Liver (tissue), 9 donors: ENCODE measurements around the gene C1QL1. TPM values are rescaled to one million over a fixed set of nuclear protein-coding genes. Genes with fewer than 3 reads are reported as not detected.

Experiments used
- DNase-seq: peaks from one replicate; pipeline ENCODE4 v3.0.0-alpha.2; 2017; ENCODE audit warnings: low spot score
- H3K27ac ChIP-seq, 2 donors: one replicate each; pipeline ENCODE4 v1.7.0; 2013; ENCODE audit warnings: inconsistent platforms in 2 of 2, low read length in 2 of 2, control low read depth in 1 of 2, low read depth in 1 of 2, mild to moderate bottlenecking in 1 of 2
- H3K27me3 ChIP-seq, 4 donors: one replicate each; pipeline versions ENCODE4 v1.6.1 to v1.7.0; 2013; ENCODE audit warnings: low read length in 3 of 4, inconsistent platforms in 1 of 4, mild to moderate bottlenecking in 1 of 4, moderate library complexity in 1 of 4; ENCODE audit not compliant: control insufficient read depth in 4 of 4, insufficient read depth in 4 of 4
- H3K36me3 ChIP-seq, 4 donors: one replicate each; pipeline versions ENCODE4 v1.6.1 to v1.7.0; 2013; ENCODE audit warnings: low read length in 3 of 4, mild to moderate bottlenecking in 3 of 4, low read depth in 1 of 4, moderate library complexity in 1 of 4; ENCODE audit not compliant: control insufficient read depth in 4 of 4, insufficient read depth in 3 of 4
- H3K4me1 ChIP-seq, 4 donors: one replicate each; pipeline versions ENCODE4 v1.6.1 to v1.7.0; 2013; ENCODE audit warnings: low read length in 3 of 4, mild to moderate bottlenecking in 3 of 4, moderate library complexity in 1 of 4; ENCODE audit not compliant: control insufficient read depth in 4 of 4, insufficient read depth in 4 of 4
- H3K4me3 ChIP-seq, 3 donors: one replicate each; pipeline versions ENCODE4 v1.6.1 to v1.7.0; 2013; ENCODE audit warnings: low read length in 3 of 3, control low read depth in 1 of 3, low read depth in 1 of 3, mild to moderate bottlenecking in 1 of 3
- H3K9ac ChIP-seq, 2 donors: one replicate each; pipeline ENCODE4 v1.7.0; 2013; ENCODE audit warnings: low read length in 2 of 2, mild to moderate bottlenecking in 2 of 2, moderate library complexity in 2 of 2, control low read depth in 1 of 2, low read depth in 1 of 2
- H3K9me3 ChIP-seq, 4 donors: one replicate each; pipeline versions ENCODE4 v1.6.1 to v1.7.0; 2013; ENCODE audit warnings: low read length in 3 of 4; ENCODE audit not compliant: control insufficient read depth in 4 of 4
- EGR1 ChIP-seq, 2 donors: IDR thresholded peaks; 2 replicates each; pipeline ENCODE4 v1.6.1; 2016 to 2018; ENCODE audit warnings: antibody characterized with exemption in 2 of 2, low read depth in 2 of 2
- FOXA1 ChIP-seq: IDR thresholded peaks from 2 replicates; pipeline ENCODE4 v1.6.1; 2016; ENCODE audit warnings: antibody characterized with exemption
- GABPA ChIP-seq, 2 donors: IDR thresholded peaks in 1 of 2; conservative IDR thresholded peaks in 1 of 2; 2 replicates each; pipeline ENCODE4 v1.6.1; 2016; ENCODE audit warnings: antibody characterized with exemption in 2 of 2, mild to moderate bottlenecking in 1 of 2, moderate library complexity in 1 of 2
- HNF4A ChIP-seq, 2 donors: conservative IDR thresholded peaks; 2 replicates each; pipeline ENCODE4 v1.6.1; 2016; ENCODE audit warnings: antibody characterized with exemption in 2 of 2, mild to moderate bottlenecking in 2 of 2
- JUND ChIP-seq, 2 donors: IDR thresholded peaks; 2 replicates each; pipeline ENCODE4 v1.6.1; 2016; ENCODE audit warnings: antibody characterized with exemption in 2 of 2
- RAD21 ChIP-seq, 2 donors: IDR thresholded peaks; 2 replicates each; pipeline ENCODE4 v1.6.1; 2016; ENCODE audit warnings: antibody characterized with exemption in 2 of 2, mild to moderate bottlenecking in 2 of 2
- RXRA ChIP-seq, 2 donors: IDR thresholded peaks; 2 replicates each; pipeline ENCODE4 v1.6.1; 2017 to 2018; ENCODE audit warnings: antibody characterized with exemption in 2 of 2, mild to moderate bottlenecking in 1 of 2
- SP1 ChIP-seq: IDR thresholded peaks from 2 replicates; pipeline ENCODE4 v1.6.1; 2018; ENCODE audit warnings: antibody characterized with exemption, mild to moderate bottlenecking
- TAF1 ChIP-seq: conservative IDR thresholded peaks from 2 replicates; pipeline ENCODE4 v1.6.1; 2016; ENCODE audit warnings: antibody characterized with exemption, mild to moderate bottlenecking
- YY1 ChIP-seq: IDR thresholded peaks from 2 replicates; pipeline ENCODE4 v1.6.1; 2016; ENCODE audit warnings: antibody characterized with exemption, mild to moderate bottlenecking
- WGBS: extraction: QIAGEN DNeasy Blood & Tissue Kit; methylation state at CpG from one replicate; pipeline ENCODE4 v1.1.7; 2013; 5-methylcytosine and 5-hydroxymethylcytosine counted together
- polyA plus RNA-seq, 2 donors: library from polyadenylated mRNA; stranded (reverse) in 1 of 2; unstranded in 1 of 2; fragments of 200-250 nt in 1 of 2; fragments of >200 nt in 1 of 2; fragmentation: Nextera tagmentation in 1 of 2; extraction: Ambion mirVana in 1 of 2; gene quantifications; one replicate each; pipeline versions ENCODE4 v1.2.1 to v1.2.3, GENCODE V29; 2013 to 2015
- total RNA-seq, 2 donors: library from RNA; depleted of rRNA; stranded (reverse); fragments of >200 nt; gene quantifications; one replicate each; pipeline ENCODE4 v1.2.3, GENCODE V29; 2014
- TF ChIP-seq, protein P1 (sequence below): fragments of 150-350 bp; IDR thresholded peaks from 2 replicates; pipeline ENCODE4 v1.5.1; 2017; ENCODE audit warnings: improper control_type of control experiment, low read depth, low read length; ENCODE audit not compliant: missing input control
- TF ChIP-seq, protein P2 (sequence below): IDR thresholded peaks from 2 replicates; pipeline ENCODE4 v1.6.1; 2016; ENCODE audit warnings: antibody characterized with exemption
- TF ChIP-seq, protein P3 (sequence below): IDR thresholded peaks from 2 replicates; pipeline ENCODE4 v1.6.1; 2016; ENCODE audit warnings: antibody characterized with exemption
- TF ChIP-seq, protein P4 (sequence below): IDR thresholded peaks from 2 replicates; pipeline ENCODE4 v1.6.1; 2016; ENCODE audit warnings: antibody characterized with exemption
- donor health status: healthy.
- donor health status: healthy.
- donor health status: healthy.
- donor health status: healthy.
- donor health status: healthy.

The C1QL1 gene
- total and polyA plus RNA-seq, 4 donors: 0.17 to 0.57 (median 0.23) TPM; not detected in 1

DNA sequence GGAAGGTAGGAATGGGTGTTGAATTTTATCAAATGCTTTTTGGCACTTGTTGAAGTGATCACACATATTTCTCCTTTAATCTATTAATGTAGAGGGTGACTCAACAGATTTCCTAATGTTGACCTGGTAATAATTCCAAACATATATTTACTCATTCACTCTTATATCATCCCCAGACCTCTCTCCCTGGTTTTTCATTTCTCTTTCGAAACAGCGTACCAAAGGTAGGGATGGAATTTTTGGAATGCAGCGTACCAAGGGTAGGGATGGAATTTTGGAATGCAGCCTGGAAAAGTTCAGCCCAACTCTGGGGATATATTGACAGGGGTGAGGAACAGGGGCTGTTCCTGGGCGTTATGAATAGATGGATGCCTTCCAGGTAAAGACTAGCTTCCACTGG is 27.8 kb downstream of the C1QL1 start:
- Histone ChIP-seq H3K4me3 (no peak overlapping the region), H3K27ac (no peak overlapping the region), H3K27me3 (no peaks in the 10 kb centered on the region), H3K9me3 (no peaks in the 10 kb centered on the region), H3K36me3 (no peaks in the 10 kb centered on the region), H3K4me1 (no peaks in the 10 kb centered on the region), H3K9ac (no peak overlapping the region)
- peak in 1 of 2 donors; percentile 20 for TF ChIP-seq JUND (IDR thresholded peaks at IDR 0.05)
- TF ChIP-seq, protein P1, sequence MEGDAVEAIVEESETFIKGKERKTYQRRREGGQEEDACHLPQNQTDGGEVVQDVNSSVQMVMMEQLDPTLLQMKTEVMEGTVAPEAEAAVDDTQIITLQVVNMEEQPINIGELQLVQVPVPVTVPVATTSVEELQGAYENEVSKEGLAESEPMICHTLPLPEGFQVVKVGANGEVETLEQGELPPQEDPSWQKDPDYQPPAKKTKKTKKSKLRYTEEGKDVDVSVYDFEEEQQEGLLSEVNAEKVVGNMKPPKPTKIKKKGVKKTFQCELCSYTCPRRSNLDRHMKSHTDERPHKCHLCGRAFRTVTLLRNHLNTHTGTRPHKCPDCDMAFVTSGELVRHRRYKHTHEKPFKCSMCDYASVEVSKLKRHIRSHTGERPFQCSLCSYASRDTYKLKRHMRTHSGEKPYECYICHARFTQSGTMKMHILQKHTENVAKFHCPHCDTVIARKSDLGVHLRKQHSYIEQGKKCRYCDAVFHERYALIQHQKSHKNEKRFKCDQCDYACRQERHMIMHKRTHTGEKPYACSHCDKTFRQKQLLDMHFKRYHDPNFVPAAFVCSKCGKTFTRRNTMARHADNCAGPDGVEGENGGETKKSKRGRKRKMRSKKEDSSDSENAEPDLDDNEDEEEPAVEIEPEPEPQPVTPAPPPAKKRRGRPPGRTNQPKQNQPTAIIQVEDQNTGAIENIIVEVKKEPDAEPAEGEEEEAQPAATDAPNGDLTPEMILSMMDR: no peak
- TF ChIP-seq EGR1 (IDR thresholded peaks at IDR 0.05; ENCODE audit: low read depth in 2 of 2): no peak
- 46% methylated on average over 4 of the region's 4 CpGs for WGBS
- DNase-seq: no peak

DNA sequence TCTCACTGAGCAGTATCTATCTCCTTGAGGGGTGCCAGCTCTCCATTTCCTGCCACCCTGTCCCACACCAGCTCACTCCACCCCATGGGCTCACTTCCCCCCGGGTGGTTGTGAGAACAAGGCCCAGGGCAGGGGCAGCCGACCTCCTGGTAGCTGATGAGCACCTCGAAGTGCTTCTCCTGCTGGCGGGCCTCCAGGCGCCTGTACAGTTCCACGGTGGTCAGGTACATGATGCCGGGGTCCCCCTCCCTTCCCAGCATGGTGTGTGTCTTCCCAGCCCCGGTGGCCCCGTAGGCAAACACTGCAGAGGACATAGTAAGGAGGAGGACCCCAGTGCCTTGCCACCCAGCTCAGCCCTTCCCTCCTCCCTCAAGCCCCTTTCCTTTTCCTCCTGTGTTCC is 33.0 kb downstream of the C1QL1 start:
- H3K4me1 ChIP-seq: no peaks in the 10 kb centered on the region
- H3K9ac ChIP-seq: no peak overlapping the region
- 94% methylated on average over 9 of the region's 9 CpGs for WGBS
- no peak overlapping the region for H3K27ac ChIP-seq
- no peak for DNase-seq
- no peak overlapping the region for H3K4me3 ChIP-seq
- H3K9me3 ChIP-seq: no peaks in the 10 kb centered on the region
- H3K27me3 ChIP-seq: no peaks in the 10 kb centered on the region
- TF ChIP-seq EGR1 (IDR thresholded peaks at IDR 0.05; ENCODE audit: low read depth in 2 of 2) (no peak), RAD21 (IDR thresholded peaks at IDR 0.05) (no peak), YY1 (no peak), FOXA1 (no peak), GABPA (IDR thresholded peaks at IDR 0.05 in 1 of 2, conservative IDR thresholded peaks at IDR 0.05 in 1 of 2) (no peak), RXRA (IDR thresholded peaks at IDR 0.05) (no peak), SP1 (no peak), HNF4A (conservative IDR thresholded peaks at IDR 0.05) (no peak)
- TF ChIP-seq, protein P1: no peak
- TF ChIP-seq, protein P2, sequence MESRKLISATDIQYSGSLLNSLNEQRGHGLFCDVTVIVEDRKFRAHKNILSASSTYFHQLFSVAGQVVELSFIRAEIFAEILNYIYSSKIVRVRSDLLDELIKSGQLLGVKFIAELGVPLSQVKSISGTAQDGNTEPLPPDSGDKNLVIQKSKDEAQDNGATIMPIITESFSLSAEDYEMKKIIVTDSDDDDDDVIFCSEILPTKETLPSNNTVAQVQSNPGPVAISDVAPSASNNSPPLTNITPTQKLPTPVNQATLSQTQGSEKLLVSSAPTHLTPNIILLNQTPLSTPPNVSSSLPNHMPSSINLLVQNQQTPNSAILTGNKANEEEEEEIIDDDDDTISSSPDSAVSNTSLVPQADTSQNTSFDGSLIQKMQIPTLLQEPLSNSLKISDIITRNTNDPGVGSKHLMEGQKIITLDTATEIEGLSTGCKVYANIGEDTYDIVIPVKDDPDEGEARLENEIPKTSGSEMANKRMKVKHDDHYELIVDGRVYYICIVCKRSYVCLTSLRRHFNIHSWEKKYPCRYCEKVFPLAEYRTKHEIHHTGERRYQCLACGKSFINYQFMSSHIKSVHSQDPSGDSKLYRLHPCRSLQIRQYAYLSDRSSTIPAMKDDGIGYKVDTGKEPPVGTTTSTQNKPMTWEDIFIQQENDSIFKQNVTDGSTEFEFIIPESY: no peak
- no peaks in the 10 kb centered on the region for H3K36me3 ChIP-seq

DNA sequence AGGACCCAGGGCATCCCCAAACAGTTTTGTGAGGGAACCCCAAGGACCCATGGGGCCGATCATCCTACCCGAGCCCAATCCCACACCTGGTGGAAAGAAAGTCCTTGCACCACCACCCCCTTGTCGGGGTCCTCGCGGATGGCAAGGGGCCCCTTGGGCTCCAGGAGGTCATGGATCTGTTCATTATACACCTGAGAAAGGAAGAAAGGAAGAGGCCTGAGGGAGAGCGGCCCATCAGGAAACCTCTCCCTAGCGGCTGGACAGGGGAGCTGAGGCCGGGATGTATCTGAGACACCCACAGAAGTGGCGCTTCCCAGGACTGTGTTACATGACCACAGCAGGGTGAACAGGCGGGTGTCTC is 33.4 kb downstream of the C1QL1 start:
- Histone ChIP-seq H3K27me3 (no peaks in the 10 kb centered on the region), H3K9ac (no peak overlapping the region), H3K36me3 (no peaks in the 10 kb centered on the region), H3K4me1 (no peaks in the 10 kb centered on the region), H3K27ac (no peak overlapping the region), H3K9me3 (no peaks in the 10 kb centered on the region), H3K4me3 (no peak overlapping the region)
- TF ChIP-seq, protein P3, sequence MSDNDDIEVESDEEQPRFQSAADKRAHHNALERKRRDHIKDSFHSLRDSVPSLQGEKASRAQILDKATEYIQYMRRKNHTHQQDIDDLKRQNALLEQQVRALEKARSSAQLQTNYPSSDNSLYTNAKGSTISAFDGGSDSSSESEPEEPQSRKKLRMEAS: no peak
- TF ChIP-seq JUND (IDR thresholded peaks at IDR 0.05): no peak
- no peak for TF ChIP-seq YY1
- TF ChIP-seq TAF1: no peak
- TF ChIP-seq, protein P4, sequence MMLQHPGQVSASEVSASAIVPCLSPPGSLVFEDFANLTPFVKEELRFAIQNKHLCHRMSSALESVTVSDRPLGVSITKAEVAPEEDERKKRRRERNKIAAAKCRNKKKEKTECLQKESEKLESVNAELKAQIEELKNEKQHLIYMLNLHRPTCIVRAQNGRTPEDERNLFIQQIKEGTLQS: no peak
- TF ChIP-seq, protein P1: no peak
- TF ChIP-seq GABPA (IDR thresholded peaks at IDR 0.05 in 1 of 2, conservative IDR thresholded peaks at IDR 0.05 in 1 of 2): no peak
- TF ChIP-seq RAD21 (IDR thresholded peaks at IDR 0.05): no peak
- DNase-seq: no peak
- 96% methylated on average over 10 of the region's 10 CpGs for WGBS
